Thyroid gland (tissue), 4 donors: Measurements from ENCODE around the gene WASF2.
"Not testable (repeated sequence)": the region's sequence is repeated elsewhere in the genome, so short reads cannot be mapped to it uniquely, and the experiment has no call there.

Experiments
- CTCF ChIP-seq, 6 experiments: fragments of 200-600 bp in 3 of 6; fragments of 450-650 bp in 3 of 6; sonication (generic) in 3 of 6; IDR thresholded peaks; one replicate each; pipeline ENCODE4 v1.5.1; 2016 to 2019; ENCODE audit warnings: antibody characterized with exemption in 6 of 6, mild to moderate bottlenecking in 2 of 6, inconsistent platforms in 1 of 6, moderate library complexity in 1 of 6
- POLR2A ChIP-seq, 2 donors: fragments of 450-650 bp; IDR thresholded peaks; one replicate each; pipeline ENCODE4 v1.6.1; 2017; ENCODE audit warnings: antibody characterized with exemption in 2 of 2, mild to moderate bottlenecking in 2 of 2, moderate library complexity in 1 of 2

- TF ChIP-seq CTCF, POLR2A (IDR thresholded peaks at IDR 0.05): not testable (repeated sequence)
Measured at GRCh38 chr1:27538305-27538676, 48.3 kb upstream of the WASF2 start.
